NCI-H2029 (cell line): ENCODE results near the gene C1orf122.

Source experiments
- DNase-seq: peaks from one replicate; lab custom pipeline; 2025; lab: John Stamatoyannopoulos, UW

Gene C1orf122

DNA sequence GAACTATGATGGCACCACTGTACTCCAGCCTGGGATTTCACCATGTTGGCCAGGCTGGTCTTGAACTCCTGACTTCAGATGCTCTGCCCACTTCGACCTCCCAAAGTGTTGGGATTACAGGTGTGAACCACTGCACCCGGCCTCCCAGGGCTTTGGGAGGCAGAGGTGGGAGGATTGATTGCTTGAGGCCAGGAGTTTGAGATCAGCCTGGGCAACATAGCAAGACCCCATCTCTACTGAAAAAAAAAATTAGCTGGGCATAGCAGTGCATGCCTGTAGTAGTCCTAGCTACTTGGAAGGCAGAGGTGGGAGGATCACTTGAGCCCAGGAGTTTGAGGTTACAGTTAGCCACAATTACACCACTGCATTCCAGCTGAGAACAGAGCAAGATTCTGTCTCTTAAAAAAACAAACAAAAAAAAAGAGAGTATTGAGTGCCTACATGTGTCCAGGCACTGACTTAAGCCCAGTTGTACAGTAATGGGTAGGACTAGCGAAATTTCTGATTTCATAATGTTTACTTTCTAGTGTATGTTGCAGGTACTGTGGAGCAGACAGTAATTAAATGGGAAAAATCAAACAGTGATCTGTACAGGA, 9.7 kb upstream of the C1orf122 start:
- DNase-seq = no peak

DNA sequence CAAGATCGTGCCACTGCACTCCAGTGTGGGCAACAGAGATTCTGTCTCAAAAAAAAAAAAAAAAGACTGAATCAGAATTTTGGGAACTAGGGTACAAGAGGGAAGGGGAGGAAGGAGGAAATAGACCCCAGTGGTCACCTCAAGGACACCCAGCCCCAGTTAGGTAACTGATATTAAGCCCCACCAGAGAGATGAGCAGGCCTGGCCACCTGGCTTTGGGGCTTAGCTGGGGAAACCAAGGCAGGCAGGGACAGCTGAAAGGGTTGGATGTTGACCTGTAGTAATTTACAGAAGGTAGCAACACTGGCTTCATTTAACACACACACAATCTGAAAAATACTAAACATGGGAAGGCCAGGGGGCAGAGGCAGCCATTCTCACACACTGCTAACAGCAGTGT, 5.2 kb upstream of the C1orf122 start:
- no peak for DNase-seq

DNA sequence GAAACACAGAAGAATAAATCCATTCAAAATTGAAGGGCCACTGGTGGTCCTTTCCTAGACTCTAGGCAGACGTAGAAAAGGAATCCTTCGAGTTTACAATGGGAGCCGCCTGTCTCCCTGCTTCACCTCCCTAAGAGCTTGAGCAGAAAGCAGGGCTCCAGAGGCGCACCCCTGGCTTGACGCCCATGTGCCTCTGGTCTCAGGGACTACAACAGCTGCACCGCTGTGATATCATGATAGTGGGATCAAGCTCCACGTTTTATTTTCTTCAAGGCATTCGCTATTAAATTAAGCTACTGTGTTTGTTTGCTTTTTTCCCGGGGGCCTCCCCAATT, 403 bp upstream of the C1orf122 start:
- DNase-seq = no peak

DNA sequence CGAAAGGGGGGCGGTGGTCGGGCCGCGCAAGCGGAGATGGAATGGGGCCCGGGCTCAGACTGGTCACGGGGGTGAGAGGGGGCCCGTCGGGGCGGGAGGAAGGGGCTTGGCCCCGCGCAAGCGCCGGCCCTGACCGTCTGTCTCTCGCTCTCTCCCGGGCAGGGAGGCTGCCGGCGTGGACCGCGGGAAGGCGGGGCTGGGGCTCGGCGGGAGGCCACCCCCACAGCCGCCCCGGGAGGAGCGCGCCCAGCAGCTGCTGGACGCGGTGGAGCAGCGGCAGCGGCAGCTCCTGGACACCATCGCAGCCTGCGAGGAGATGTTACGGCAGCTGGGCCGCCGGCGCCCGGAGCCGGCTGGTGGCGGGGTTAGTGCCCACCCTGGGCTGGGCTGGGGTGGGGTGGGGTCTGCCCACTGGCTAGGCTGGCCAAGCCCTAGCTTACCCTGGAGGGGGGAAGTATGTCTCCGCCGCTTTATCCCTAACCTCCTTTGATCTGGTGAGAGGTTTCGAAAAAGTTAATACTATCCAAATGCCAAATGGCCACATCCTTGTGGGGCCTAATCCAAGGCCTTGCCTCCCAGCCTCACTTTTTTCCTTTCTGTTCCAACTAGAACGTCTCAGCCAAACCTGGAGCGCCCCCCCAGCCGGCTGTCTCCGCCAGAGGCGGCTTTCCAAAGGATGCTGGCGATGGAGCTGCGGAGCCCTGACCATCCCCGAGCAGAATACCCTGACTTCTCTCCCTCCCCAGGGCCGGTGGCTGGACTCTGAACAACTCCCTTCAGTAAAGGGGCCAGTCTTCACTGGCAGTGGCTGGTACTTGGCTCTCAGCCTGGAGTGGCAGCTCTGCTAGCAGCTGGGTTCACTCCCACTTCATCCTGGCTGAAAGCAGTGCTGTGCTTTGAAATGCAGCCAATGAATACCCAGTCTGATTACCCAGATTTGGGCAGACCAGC, 1.1 kb downstream of the C1orf122 start:
- DNase-seq = peak; percentile 96

DNA sequence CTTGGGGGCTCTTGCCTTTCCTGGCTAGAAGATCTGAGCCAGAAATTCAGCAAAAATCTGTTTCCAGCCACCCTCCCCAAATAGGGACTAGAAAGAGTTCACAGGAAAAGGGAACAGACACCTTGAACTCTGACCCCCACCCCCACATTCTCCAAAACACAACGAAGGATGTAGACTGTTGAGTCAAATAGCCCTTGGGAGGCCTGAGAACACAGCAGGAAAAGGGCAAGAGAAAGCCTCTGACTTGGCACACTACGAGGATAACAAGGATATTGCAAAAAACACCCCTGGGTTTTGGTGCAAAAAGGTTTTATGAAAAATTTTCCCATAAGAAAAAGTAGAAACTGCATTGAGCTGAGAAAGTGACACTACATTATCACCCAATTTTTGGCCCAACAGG, 2.4 kb downstream of the C1orf122 start:
- no peak for DNase-seq

DNA sequence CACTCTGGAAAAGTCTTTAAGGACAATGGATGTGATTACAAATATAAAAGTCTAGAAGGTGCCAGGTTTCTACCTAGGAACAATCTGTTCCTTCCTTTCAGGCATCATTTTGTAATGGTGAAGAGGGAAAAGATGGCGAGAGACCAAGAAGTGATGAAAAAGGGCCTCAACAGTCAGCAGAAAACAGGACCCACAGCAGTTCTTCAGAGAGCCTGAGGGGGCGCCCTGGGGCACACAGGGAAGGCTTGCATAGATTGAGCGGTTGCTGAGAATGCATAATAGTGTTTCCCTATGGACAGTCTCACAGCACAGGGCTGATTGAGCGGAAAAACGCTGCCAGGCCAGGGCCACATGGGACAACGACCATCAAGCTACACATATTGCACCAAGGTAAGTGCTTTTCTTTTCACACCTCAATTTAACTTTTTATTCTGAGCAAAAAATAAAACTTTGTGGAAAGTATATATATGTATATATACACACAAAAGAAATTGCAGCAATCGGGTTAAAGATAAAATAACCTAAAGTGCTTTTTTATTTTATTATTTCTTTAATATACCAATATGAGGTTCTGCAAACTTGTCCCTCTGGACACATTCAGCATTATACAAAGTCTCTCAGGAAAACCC, 3.6 kb downstream of the C1orf122 start:
- DNase-seq = peak; percentile 94

DNA sequence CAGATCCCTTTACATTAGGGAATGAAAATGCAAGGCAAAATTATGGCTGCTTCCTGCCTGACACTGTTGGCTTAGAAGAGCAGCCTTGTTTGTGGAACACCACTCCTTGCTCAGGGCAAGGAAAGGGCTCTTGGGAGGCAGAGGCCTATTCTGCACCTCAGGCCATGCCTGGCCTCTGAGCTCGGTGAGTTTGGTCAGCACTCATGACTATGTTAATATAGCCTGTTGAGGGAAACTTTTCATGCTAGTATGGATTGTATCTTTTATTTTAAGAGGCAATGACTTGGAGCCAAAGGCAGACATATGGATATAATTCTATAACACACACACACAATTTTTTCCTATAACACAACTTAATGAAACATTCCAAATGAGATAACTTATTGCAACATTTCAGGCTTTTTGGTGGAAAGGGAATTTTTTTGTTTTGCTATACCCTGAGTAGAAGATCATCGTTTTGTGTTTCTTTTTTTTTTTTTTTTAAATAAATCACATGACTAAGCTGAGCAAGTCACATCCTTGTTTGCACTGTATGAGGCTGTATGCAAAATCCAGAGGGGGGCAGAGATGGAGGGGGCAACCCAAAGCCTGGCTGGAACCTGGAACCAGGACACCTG, 6.0 kb downstream of the C1orf122 start:
- no peak for DNase-seq

DNA sequence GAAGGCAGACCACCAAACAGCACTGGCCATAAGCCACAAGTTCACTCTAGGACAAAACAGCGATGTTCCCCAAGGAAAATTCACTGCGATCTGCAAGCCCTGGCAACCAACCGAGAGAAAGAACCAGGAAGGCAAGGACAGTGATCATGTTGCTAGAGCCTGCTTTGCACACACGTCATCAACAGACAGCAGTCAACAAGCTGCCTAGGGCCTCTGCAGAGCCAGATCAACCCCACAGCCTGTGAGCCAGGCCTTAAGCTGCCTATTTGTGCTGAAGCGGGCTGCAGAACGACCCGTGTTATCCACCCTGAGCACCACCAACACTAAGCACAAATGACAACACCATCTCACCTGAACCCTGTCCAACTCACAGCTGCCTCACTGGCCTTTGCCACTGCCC, 6.7 kb downstream of the C1orf122 start:
- no peak for DNase-seq

DNA sequence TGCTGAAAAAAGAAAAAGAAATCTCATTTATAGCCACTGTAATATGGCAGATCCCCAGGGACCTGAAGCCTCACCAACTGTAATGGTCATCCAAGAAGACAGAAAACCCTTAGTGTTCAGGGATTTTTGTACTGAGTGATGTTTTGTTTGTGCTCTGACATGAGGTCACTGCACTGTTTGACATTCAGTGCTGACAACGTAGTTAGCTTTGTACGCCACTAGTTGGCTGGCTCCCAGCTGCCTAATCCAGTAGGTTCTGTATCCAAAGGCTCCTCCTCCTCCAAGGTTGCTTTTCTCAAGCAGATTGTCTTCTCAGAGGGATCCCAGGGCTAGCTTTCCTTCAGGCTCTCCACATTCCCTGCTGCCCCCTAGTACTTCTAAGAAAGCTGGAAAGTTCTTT, 9.9 kb downstream of the C1orf122 start:
- peak; percentile 67 for DNase-seq

DNA sequence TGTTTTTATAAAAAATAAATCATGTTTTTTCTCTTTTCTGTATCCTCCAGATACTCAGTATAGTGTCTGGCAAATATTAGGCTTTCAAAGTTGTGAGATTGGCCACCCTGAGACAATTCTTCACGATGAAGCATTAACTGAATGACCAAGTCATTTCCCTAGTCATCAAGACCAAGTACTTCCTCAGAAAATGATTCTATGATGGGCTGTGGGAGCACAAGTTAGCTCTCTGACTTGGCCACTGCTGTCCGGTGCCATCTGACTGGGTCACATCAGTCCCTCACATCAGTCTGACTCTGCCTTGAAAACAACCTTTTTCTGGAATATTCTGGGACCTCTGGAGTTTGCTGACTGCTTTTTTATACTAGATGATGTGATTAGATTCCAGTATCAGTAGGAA, 13.9 kb downstream of the C1orf122 start:
- no peak for DNase-seq

DNA sequence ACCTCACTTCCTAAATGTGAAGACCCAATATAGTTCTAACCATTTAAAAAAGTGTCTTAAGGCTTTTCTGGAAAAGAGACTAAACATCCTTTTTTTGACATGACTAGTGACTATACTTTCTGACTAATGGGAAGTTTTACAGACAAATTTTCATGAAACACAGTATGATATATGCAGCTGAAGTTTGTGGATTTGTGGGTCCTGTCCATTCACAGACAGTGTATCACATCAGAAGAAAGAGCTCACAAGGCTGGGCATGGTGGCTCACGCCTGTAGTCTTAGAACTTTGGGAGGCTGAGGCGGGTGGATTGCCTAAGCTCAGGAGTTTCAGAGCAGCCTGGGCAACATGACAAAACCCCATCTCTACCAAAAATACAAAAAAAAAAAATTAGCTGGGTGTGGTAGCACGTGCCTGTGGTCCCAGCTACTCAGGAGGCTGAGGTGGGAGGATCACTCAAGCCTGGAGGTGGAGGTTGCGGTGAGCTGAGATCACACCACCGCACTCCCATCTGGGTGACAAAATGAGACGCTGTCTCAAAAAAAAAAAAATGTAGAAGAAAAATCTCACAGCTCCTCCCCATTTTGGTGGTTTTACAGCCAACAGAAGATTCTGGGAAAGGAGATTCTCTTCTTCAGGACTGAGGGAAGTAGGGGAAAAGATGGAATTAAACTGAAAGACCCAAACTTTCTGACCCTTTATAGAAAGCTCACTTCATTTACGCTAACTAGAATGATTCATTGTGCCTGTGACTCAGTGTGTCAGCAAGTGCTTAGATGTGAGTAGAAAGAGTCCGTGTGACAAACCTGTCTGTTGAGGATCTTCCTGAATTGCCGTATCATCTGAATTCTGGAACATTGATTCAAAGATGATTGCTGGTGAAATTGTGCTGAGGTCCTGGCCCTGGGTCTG, 15.6 kb downstream of the C1orf122 start:
- no peak for DNase-seq

DNA sequence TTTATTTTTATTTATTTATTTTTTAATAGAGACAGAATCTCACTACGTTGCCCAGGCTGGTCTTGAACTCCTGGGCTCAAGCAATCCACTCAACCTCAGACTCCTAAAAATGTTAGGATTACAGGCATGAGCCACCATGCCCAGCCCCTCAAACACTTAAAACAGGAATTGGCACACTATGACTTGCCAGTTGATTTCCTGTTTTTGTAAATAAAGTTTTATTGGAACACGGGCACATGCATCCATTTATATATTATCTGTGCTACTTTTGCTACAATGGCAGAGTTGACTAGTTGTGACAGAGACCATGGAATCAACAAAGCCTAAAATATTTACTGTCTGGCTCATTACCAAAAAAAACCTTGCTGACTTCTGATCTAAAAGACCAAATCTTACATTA, 16.4 kb downstream of the C1orf122 start:
- DNase-seq = no peak

DNA sequence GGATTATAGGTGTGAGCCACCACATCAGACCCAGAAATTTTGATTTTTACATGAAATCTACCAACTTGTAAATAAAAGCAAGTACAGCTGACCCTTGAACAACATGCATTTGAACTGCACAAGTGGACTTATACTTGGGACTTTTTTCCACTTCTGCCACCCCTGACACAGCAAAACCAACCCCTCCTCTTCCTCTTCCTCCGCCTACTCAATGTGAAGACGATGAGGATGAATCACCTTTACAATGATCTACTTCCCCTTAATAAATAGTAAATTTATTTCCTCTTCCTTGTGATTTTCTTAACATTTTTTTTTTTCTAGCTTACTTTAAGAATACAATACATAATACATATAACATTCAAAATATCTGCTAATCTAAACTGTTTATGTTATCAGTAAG, 17.9 kb downstream of the C1orf122 start:
- no peak for DNase-seq

DNA sequence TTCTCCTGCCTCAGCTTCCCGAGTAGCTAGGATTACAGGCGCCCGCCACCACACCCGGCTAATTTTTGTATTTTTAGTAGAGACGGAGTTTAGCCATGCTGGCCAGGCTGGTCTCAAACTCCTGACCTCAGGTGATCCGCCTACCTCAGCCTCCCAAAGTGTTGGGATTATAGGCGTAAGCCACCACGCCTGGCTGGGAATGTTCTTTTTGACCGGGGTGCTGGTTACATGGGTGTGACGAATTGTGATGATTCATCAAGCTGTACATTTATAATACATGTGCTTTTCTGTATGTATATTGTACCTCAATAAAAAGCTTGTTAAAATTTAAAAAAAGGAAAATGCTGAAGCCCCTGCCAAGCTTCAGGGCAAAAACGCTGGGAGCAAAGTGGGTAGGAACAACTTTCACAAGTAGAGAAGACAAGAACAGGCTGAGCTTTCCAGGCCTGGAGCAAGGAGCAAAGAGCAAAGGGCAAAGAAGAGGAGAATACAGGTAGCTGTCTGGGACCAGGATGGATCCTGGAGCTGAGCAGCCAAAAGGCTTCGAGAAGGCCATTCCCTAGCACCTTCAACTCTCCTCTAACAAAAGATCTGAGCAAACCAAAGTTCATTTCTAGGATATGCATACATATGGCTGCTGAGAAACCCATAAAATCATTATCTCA, 21.0 kb downstream of the C1orf122 start:
- DNase-seq = no peak

DNA sequence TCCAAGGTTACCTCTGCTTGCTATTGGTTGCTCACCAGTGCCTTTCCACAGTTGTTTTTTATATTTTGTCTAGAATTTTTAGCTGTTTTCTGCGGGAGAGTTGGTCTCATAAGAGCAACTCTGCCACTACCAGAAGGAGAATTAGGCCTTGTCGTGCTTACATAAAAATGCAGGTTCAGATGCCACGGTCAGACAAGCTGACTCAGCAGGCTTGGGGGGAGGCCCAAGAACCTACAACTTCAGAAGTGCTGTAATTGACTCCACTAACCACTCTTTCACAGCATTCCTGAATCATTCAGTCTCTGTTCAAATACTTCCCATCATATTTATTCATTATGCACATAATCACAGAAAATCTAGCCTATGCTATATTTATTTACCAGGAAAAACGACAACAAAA, 23.5 kb downstream of the C1orf122 start:
- no peak for DNase-seq

DNA sequence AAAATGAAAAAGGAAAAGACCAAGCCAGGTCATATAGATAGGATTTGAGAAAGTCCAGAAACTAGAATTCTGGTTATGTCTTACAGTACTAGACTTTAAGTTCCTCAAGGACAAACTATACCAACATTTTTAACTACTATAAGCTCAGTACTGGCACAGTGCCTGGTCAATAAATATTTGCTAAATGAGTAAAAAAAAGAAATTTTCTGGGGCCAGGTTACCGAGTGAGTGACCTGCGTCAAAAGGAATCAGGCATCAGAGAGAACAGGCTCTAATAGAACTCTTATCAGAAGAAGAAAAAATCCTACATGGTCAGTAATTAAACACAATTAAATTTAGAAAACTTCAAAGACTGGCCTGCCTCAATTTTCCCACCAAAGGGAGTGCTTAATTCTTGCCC, 24.2 kb downstream of the C1orf122 start:
- no peak for DNase-seq

DNA sequence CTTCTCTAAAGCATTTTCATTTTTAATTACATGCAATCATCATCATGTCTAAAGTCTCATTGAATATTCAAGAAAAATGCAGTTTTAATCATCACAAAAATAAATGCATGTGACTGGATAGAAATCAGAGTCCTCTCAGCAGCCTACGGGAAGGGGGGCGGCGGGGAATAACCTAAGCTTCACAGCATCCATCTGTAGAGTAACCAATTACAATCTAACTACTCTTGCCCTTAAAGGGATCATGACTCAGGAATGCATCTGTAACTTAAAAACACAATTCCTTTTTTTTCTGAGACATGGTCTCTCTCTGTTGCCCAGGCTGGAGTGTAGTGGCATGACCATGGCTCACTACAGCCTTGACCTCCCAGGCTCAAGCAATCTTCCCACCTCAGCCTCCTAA, 29.2 kb downstream of the C1orf122 start:
- no peak for DNase-seq

DNA sequence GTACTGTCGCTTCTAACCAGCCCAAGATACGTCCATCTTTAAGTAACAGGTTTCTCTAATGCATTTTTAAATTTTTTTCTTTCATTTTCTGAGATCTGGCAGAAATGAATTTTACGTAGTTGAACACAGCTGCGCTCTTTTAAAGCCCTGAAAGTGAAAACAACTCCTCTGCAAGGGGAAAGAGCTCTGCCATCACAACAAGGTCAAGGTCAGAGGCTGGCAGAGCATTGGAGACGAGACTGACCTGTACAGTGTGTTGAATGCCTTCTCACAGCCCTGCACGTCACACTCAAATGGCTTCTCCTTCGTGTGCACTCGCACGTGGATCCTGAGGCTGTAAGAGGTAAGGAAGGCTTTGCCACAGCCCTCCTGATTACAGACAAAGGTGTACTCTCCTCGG, 32.1 kb downstream of the C1orf122 start:
- no peak for DNase-seq

DNA sequence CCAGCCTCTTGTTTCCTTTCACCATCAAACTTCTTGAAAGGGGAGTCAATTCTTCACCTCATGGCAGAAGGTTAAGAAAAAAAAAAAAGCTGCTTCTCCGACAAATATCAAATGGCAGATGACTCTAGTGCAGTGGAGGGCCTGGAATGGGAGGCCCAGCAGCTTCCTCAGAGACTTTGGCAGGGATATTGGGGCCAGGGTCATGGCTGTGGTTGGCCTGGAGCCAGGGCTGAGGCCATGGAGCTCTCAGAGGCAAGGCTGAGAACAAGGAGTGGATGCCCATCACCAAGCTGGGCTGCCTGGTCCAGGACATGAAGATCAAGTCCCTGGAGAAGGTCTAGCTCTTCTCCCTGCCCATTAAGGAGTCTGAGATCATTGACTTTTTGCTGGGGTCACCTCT, 33.1 kb downstream of the C1orf122 start:
- DNase-seq = no peak

DNA sequence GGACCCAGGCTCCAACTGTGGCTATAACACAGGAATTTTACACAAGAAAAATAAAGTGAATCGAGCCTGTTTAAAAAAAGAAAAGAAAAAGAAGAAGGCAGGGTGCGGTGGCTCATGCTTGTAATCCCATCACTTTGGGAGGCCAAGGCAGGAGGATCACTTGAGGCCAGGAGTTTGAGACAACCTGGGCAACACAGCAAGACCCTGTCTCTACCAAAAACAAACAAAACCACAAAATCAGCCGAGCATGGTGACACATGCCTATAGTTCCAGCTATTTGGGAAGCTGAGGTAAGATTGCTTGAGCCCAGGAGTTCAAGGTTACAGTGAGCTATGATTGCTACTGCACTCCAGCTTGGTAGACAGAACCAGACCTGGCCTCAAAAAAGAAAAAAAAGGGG, 34.1 kb downstream of the C1orf122 start:
- DNase-seq = no peak

DNA sequence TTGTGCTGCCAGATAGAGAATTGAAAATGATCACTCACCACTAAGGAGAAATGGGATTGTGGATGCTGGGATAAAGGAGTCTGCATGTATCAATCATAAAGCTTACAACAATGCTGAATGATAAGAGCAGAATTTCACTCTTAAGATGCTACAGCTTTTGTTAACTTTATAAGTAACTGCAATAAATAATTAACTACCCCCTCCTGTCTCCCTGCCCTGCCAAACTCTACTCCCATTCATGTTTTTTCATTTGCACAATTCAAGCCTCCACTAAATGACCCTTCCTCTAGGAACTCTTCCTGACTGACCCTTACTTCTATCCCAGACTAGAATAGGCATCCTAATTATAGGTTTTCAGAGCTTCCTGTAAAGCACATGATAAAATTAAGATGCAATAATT, 36.9 kb downstream of the C1orf122 start:
- no peak for DNase-seq
